Measurements from ENCODE around the gene SUV39H2. TPM values are rescaled to one million over a fixed set of nuclear protein-coding genes. Genes with fewer than 3 reads are reported as not detected.

The SUV39H2 gene
- total and polyA plus RNA-seq, 4 donors = 2.6 to 7.7 (median 5.4) TPM

GRCh38 chr10:14909101-14909500, 30.4 kb downstream of the SUV39H2 start:
- Histone ChIP-seq H3K36me3 (ENCODE audit: control insufficient read depth in 4 of 4, insufficient read depth in 4 of 4, low read length in 4 of 4) (peaks cover 16 to 58% (median 40%) of the 10 kb centered on the region in 4 donors), H3K9me3 (ENCODE audit: control insufficient read depth in 4 of 4, insufficient read depth in 3 of 4, low read length in 3 of 4) (peaks cover 0 to 2% (median 0%) of the 10 kb centered on the region in 4 donors), H3K9ac (ENCODE audit: insufficient read depth in 1 of 2, low read length in 2 of 2) (no peak overlapping the region), H3K4me3 (no peak overlapping the region), H3K27me3 (ENCODE audit: control insufficient read depth in 3 of 3, insufficient read depth in 3 of 3, low read length in 2 of 3) (no peaks in the 10 kb centered on the region), H3K27ac (ENCODE audit: low read depth in 1 of 2, low read length in 1 of 2) (no peak overlapping the region), H3K4me1 (ENCODE audit: control insufficient read depth in 5 of 5, insufficient read depth in 5 of 5, low read length in 5 of 5) (no peaks in the 10 kb centered on the region)
- 88 to 99% methylated on average over 2 of the region's 2 CpGs for WGBS, 2 donors
- no peak for TF ChIP-seq CTCF (IDR thresholded peaks at IDR 0.05; ENCODE audit: control extremely low read depth, extremely low read depth)
- no peak for ATAC-seq (ENCODE audit: insufficient read depth, low FRiP score)
- no peak for DNase-seq

GRCh38 chr10:14910953-14911352, 32.3 kb downstream of the SUV39H2 start:
- H3K4me1 ChIP-seq (ENCODE audit: control insufficient read depth in 5 of 5, insufficient read depth in 5 of 5, low read length in 5 of 5) = no peaks in the 10 kb centered on the region
- H3K9ac ChIP-seq (ENCODE audit: insufficient read depth in 1 of 2, low read length in 2 of 2) = no peak overlapping the region
- no peaks in the 10 kb centered on the region for H3K27me3 ChIP-seq (ENCODE audit: control insufficient read depth in 3 of 3, insufficient read depth in 3 of 3, low read length in 2 of 3)
- TF ChIP-seq CTCF (IDR thresholded peaks at IDR 0.05; ENCODE audit: control extremely low read depth, extremely low read depth) = no peak
- DNase-seq (no peak), ATAC-seq (ENCODE audit: insufficient read depth, low FRiP score) (no peak)
- 97 to 98% methylated on average over 4 of the region's 4 CpGs for WGBS, 2 donors
- H3K4me3 ChIP-seq = no peak overlapping the region
- H3K36me3 ChIP-seq (ENCODE audit: control insufficient read depth in 4 of 4, insufficient read depth in 4 of 4, low read length in 4 of 4) = peaks cover 19 to 68% (median 38%) of the 10 kb centered on the region in 4 donors
- peaks cover 0 to 2% (median under 1%) of the 10 kb centered on the region in 4 donors for H3K9me3 ChIP-seq (ENCODE audit: control insufficient read depth in 4 of 4, insufficient read depth in 3 of 4, low read length in 3 of 4)
- no peak overlapping the region for H3K27ac ChIP-seq (ENCODE audit: low read depth in 1 of 2, low read length in 1 of 2)

GRCh38 chr10:14911801-14912200, 33.1 kb downstream of the SUV39H2 start:
- no peak for DNase-seq
- Histone ChIP-seq H3K4me1 (ENCODE audit: control insufficient read depth in 5 of 5, insufficient read depth in 5 of 5, low read length in 5 of 5) (no peaks in the 10 kb centered on the region), H3K9ac (ENCODE audit: insufficient read depth in 1 of 2, low read length in 2 of 2) (no peak overlapping the region), H3K4me3 (no peak overlapping the region), H3K9me3 (ENCODE audit: control insufficient read depth in 4 of 4, insufficient read depth in 3 of 4, low read length in 3 of 4) (peaks cover 0 to 10% (median 1%) of the 10 kb centered on the region in 4 donors), H3K27me3 (ENCODE audit: control insufficient read depth in 3 of 3, insufficient read depth in 3 of 3, low read length in 2 of 3) (no peaks in the 10 kb centered on the region), H3K27ac (ENCODE audit: low read depth in 1 of 2, low read length in 1 of 2) (no peak overlapping the region), H3K36me3 (ENCODE audit: control insufficient read depth in 4 of 4, insufficient read depth in 4 of 4, low read length in 4 of 4) (peaks cover 19 to 69% (median 39%) of the 10 kb centered on the region in 4 donors)
- WGBS, 2 donors = 96 to 98% methylated on average over 3 of the region's 3 CpGs
- no peak for TF ChIP-seq CTCF (IDR thresholded peaks at IDR 0.05; ENCODE audit: control extremely low read depth, extremely low read depth)
- ATAC-seq (ENCODE audit: insufficient read depth, low FRiP score) = no peak

- Histone ChIP-seq H3K9ac (ENCODE audit: insufficient read depth in 1 of 2, low read length in 2 of 2) (no peak overlapping the region), H3K4me1 (ENCODE audit: control insufficient read depth in 5 of 5, insufficient read depth in 5 of 5, low read length in 5 of 5) (no peaks in the 10 kb centered on the region), H3K36me3 (ENCODE audit: control insufficient read depth in 4 of 4, insufficient read depth in 4 of 4, low read length in 4 of 4) (peaks cover 24 to 65% (median 39%) of the 10 kb centered on the region in 4 donors), H3K27ac (ENCODE audit: low read depth in 1 of 2, low read length in 1 of 2) (no peak overlapping the region), H3K27me3 (ENCODE audit: control insufficient read depth in 3 of 3, insufficient read depth in 3 of 3, low read length in 2 of 3) (no peaks in the 10 kb centered on the region), H3K4me3 (no peak overlapping the region), H3K9me3 (ENCODE audit: control insufficient read depth in 4 of 4, insufficient read depth in 3 of 4, low read length in 3 of 4) (peaks cover 0 to 22% (median 3%) of the 10 kb centered on the region in 4 donors)
- ATAC-seq (ENCODE audit: insufficient read depth, low FRiP score) (no peak), DNase-seq (no peak)
- WGBS, 2 donors = 99 to 100% methylated on average over 2 of the region's 2 CpGs
- TF ChIP-seq CTCF (IDR thresholded peaks at IDR 0.05; ENCODE audit: control extremely low read depth, extremely low read depth) = no peak
Measured at GRCh38 chr10:14916600-14916999, 37.9 kb downstream of the SUV39H2 start.

Measured in lung (tissue), 12 donors.